NCI-H1930 (cell line): ENCODE data around the gene AAMP.

ENCODE experiments used
- DNase-seq, 2 experiments: peaks; one replicate each; lab custom pipeline; 2025; lab: John Stamatoyannopoulos, UW

The AAMP gene

DNA sequence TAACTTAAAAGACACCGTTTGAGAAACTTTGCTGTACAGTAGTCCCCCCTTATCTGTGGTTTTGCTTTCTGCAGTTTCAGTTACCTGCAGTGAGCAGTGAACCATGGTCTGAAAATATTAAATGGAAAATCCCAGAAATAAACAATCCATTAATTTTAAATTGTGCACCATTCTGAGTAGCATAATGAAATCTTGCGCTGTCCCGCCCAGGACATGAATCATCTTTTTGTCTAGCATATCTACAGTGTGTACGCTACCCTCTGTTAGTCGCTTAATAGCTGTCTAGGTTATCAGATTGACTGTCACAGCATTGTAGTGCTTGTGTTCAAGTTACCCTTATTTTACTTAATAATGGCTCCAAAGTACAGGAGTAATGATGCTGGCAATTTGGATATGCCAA is 46.9 kb downstream of the AAMP start:
- no peak for DNase-seq

DNA sequence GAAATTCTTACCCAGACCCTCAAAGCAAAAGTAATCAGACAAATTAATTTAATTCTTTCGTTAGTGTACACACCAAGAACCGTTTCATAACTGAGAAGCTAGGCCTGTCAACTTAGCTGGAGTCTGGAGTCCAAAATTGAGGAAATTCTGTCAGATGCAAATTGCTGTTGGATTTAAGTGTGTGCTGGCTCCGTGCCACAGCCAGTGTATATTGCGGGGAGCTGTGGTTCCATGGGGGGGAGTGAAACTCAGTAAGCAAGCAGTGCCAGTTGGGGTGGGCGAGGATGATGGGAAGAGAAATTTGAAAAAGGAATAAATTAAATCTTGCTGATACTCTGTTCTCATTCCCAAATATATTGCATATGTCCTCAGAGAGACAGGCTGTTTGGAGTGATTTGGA is 48.9 kb downstream of the AAMP start:
- no peak for DNase-seq

DNA sequence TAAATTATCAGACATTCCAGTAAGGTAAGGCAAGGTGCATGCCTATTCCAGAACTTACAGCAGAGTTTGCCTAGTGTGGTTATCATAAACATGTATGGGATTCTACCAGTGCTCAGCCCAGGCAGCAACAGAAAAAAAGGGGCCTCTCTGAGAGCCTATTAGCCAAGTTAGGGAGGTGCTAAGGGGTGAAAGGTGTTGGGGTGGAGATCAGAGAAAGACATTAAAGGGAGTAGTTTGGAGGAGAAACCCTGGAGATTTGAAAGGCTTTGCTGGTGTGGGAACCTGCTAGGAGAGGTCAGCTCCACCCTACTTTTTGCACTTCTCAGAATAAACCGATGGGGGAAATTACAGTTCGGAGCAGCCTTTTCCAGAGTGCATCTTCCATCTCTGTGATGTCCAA is 50.0 kb downstream of the AAMP start:
- no peak for DNase-seq

DNA sequence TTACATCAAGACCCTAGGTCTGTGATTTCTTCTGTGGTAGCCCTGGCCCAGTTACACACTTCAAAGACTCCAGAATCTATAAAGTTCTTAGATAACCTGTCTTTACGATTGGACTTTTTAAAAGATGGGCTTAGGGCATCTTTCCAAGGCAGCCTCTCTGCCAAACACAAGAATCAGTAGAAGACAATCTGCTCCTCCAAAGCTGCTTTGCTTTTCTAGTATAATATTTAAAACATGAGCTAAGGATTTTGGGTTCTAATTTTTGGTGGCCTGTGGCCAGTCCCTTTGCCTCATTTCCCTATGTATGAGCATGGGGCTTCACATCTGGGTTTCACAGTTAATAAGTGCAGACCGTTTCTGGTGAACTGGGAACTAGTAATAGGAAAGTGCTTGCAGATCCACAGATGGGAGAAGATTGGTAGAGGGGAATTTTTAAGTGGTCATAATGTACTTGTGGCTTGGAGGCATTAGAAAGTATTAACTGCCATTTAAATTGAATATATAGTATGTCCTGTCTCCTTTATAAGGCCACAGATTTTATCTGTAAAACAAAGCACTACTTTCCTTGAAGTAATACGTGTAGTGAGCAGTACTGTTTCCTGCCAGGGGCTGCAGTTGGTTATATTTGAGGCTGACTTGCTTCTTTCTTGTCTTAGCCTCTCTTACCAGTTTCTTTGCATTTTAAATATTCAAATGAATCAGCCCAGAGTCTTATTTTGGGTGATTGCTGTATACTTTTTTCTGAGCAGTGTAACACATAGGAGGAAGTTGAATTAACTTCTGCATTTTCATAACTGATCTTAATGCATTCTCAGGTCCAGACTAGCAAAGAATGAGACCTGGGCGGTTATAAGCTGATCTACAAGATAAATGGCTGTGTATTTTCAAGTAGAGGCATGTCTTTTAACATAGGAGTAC is 51.4 kb downstream of the AAMP start:
- DNase-seq, result no peak

DNA sequence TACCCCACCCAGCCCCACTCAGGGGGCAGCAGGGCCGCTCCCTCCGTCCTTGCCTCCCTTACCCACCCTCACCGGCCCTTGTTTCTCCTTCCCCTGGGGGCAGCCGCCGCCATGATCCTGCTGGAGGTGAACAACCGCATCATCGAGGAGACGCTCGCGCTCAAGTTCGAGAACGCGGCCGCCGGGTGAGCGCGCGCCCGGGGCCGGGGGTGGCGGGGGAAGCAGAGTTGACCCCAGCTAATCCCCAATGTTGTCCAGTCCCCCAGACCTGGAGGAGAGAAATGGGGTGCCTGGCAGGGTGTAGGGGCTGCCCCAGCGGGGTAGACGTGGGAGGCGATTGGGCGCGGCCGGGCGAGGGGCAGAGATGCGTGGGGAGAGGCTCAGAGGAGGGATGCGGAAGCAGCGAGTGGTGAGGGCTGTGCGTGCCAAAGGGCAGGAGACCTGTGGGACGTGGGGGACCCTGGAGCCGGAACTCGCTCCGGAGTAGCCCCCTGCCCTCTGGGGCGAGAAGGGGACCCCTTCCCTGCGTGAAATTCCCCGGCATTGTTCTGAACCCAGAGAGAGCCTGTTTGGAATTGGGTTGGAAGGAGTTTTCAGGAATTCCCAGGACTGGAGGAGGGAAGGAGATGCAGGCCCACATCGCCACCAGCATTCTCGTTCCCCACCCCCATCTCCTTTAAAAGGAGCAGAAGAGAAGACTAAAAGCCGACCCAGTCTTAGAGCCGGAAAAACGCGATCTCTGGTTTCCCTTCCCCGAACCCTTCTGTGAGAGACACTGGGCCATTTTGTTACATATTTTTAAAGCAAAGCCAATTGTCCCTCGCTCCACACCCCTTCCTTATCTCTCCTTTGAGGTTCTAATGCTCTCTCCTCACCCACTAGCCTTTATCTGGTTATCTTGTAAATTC is 52.3 kb downstream of the AAMP start:
- peak in 1 of 2 experiments; percentile 4 for DNase-seq

DNA sequence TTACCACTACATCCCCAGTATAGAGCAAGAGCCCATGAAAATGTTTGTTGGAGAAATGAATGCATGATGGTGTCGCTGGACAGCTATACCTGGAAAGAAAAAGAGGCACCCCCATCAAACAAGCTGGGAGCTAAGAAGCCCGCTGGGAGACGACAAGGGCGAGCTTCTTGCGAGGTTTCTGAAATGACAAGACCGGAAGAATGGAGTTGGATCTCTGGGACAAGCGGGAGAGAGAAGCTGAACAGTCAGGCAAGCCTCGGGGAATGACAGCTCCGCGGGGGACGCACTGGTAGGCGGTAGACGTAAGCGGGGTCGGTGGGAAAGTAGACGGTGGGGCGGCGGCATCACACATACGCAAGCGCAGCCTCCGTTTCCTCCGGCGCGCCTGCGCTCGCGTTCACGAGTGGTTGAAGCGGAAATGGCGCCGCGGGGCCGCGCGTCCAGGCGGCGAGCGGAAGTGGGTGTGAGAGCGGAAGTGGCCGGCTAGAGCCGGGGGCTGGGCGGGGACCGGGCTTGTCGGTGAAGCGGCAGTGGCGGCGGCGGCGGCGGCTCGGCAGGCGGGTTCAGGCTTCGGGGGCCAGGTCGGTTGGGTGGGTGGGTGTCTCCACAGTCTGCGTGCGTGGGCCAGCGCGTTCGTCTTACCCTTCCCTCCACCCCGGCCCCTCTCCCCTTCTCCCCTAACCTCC is 53.1 kb downstream of the AAMP start, which contains the start of gene ARPC2:
Gene ARPC2, plus strand, starts transcription at position 516 of the 686 bp plus-strand sequence. CDS start 282 bp downstream, outside the sequence.
- DNase-seq, result peak; percentile 83 to 90

DNA sequence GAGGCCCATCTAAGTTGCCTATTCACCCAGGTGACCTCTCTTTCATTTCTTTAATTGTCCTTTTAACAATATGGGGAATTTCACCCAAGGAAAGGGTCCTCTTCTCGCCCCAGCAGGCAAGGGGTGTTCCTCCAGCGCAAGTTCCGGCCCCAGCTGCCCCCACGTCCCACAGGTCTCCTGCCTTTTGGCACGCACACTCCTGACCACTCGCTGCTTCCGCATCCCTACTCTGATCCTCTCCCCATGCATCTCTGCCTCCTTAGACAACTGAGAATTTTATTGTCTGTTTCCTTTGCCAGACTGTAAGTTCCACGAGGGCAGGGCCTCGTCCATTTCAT is 53.6 kb downstream of the AAMP start:
- DNase-seq, result no peak
